HepG2 (cell line): ENCODE data around the gene ZFPM1. TPM values are rescaled to one million over a fixed set of nuclear protein-coding genes. Genes with fewer than 3 reads are reported as not detected.

Source experiments
- ARNT2 ChIP-seq: sonication (generic); formaldehyde crosslinking; IDR thresholded peaks from 2 replicates; pipeline ENCODE4 v1.8.0; 2022; ENCODE audit warnings: mild to moderate bottlenecking, low read depth, missing genetic modification reagents, moderate library complexity
- BCL6 ChIP-seq: IDR thresholded peaks from 2 replicates; pipeline ENCODE4 v1.6.1; 2016; ENCODE audit warnings: missing genetic modification reagents, missing compliant biosample characterization
- HIC2 ChIP-seq: sonication (generic); formaldehyde crosslinking; IDR thresholded peaks from 2 replicates; pipeline ENCODE4 v1.9.0; 2022; ENCODE audit warnings: low read depth, missing genetic modification reagents
- KLF12 ChIP-seq: sonication (generic); formaldehyde crosslinking; IDR thresholded peaks from 2 replicates; pipeline ENCODE4 v1.4.0; 2020; ENCODE audit warnings: missing genetic modification reagents, borderline replicate concordance
- PCBP1 ChIP-seq: fragments of 200-400 bp; formaldehyde crosslinking; IDR thresholded peaks from 2 replicates; pipeline ENCODE4 v1.6.1; 2017; ENCODE audit warnings: mild to moderate bottlenecking, low read depth, low read length, borderline replicate concordance
- PRDM10 ChIP-seq: sonication (generic); formaldehyde crosslinking; IDR thresholded peaks from 2 replicates; pipeline ENCODE4 v1.4.0; 2020; ENCODE audit warnings: low read depth, missing genetic modification reagents
- RXRA ChIP-seq: sonication (generic); formaldehyde crosslinking; IDR thresholded peaks from 2 replicates; pipeline ENCODE4 v1.5.1; 2020; ENCODE audit warnings: missing genetic modification reagents
- TEAD3 ChIP-seq: optimal IDR thresholded peaks from 2 replicates; pipeline ENCODE3; 2016; ENCODE audit warnings: borderline replicate concordance
- XRCC5 ChIP-seq: fragments of 200-400 bp; formaldehyde crosslinking; optimal IDR thresholded peaks from 2 replicates; pipeline ENCODE3; 2017; ENCODE audit warnings: mild to moderate bottlenecking, low read length
- ZHX1 ChIP-seq: sonication (generic); formaldehyde crosslinking; IDR thresholded peaks from 2 replicates; pipeline ENCODE4 v1.8.1; 2022; ENCODE audit warnings: low read depth, mild to moderate bottlenecking, missing genetic modification reagents
- ZHX2 ChIP-seq, 2 experiments: sonication (generic) in 1 of 2; formaldehyde crosslinking in 1 of 2; IDR thresholded peaks; 2 replicates each; pipeline versions ENCODE4 v1.6.1 to v1.9.0; 2014 to 2022; ENCODE audit warnings: antibody characterized with exemption in 1 of 2, borderline replicate concordance in 1 of 2, inconsistent platforms in 1 of 2, low read depth in 1 of 2, missing genetic modification reagents in 1 of 2
- ZNF121 ChIP-seq: sonication (generic); formaldehyde crosslinking; IDR thresholded peaks from 2 replicates; pipeline ENCODE4 v1.5.0; 2020; ENCODE audit warnings: mild to moderate bottlenecking, missing genetic modification reagents
- ZNF225 ChIP-seq: sonication (generic); formaldehyde crosslinking; IDR thresholded peaks from 2 replicates; pipeline ENCODE4 v1.4.0; 2020; ENCODE audit warnings: mild to moderate bottlenecking, missing genetic modification reagents
- ZNF256 ChIP-seq: sonication (generic); formaldehyde crosslinking; conservative IDR thresholded peaks from 2 replicates; pipeline ENCODE4 v1.4.0; 2020; ENCODE audit warnings: missing genetic modification reagents
- ZNF720 ChIP-seq: sonication (generic); formaldehyde crosslinking; IDR thresholded peaks from 2 replicates; pipeline ENCODE4 v1.4.0; 2020; ENCODE audit warnings: missing genetic modification reagents
- polyA plus RNA-seq, 8 experiments: library from polyadenylated mRNA; depleted of rRNA in 3 of 8; stranded (reverse) in 7 of 8; unstranded in 1 of 8; fragments of >200 nt; fragmentation: Illumina TruSeq in 4 of 8; extraction: Trizol in 4 of 8; gene quantifications; 2 replicates each; pipeline versions ENCODE4 v1.2.1 to v1.2.3, GENCODE V29; 2011 to 2016; ENCODE audit warnings: low read depth in 4 of 8, missing spikeins in 1 of 8, mixed read lengths in 1 of 8; ENCODE audit not compliant: insufficient read depth in 1 of 8
- total RNA-seq, 5 experiments: library from RNA; depleted of rRNA; stranded (reverse); fragments of >200 nt; fragmentation: Illumina TruSeq; extraction: Trizol; gene quantifications; 2 replicates each; pipeline ENCODE4 v1.2.3, GENCODE V29; 2016; ENCODE audit warnings: low read depth in 1 of 5

Gene ZFPM1
- total and polyA plus RNA-seq, 2 of the 13 experiments (the other 11 are each of a cell fraction or from before 2014, with no cell fraction given) = 1.3 to 3.8 TPM

GRCh38 chr16:88454523-88454947 is 1.5 kb downstream of the ZFPM1 start (continued):
- TF ChIP-seq ZNF720 (CRISPR knock-in tag) = no peak
- TF ChIP-seq HIC2 (CRISPR knock-in tag) = peak; percentile 67; the same call in 1 of the 2 replicates
- 0 out of 2 replicates have a peak, but pooled peaks have one; percentile 9 for TF ChIP-seq BCL6 (CRISPR knock-in tag)
- no peak for TF ChIP-seq ZHX2 (IDR thresholded peaks at IDR 0.05; ENCODE audit: low read depth)
- 0 out of 2 replicates have a peak, but pooled peaks have one; percentile 23 for TF ChIP-seq ZHX2 (CRISPR knock-in tag; IDR thresholded peaks at IDR 0.05; ENCODE audit: borderline replicate concordance)
- no peak for TF ChIP-seq KLF12 (CRISPR knock-in tag)
- no peak for TF ChIP-seq PRDM10 (CRISPR knock-in tag)
- TF ChIP-seq RXRA (CRISPR knock-in tag) = peak; percentile 25; the same call in 1 of the 2 replicates
- TF ChIP-seq XRCC5 = peak; percentile 20
- TF ChIP-seq TEAD3 = no peak
- TF ChIP-seq ZNF121 (CRISPR knock-in tag) = peak; percentile 86; the same call in 1 of the 2 replicates
- TF ChIP-seq PCBP1 = 0 out of 2 replicates have a peak, but pooled peaks have one; percentile 38
- TF ChIP-seq ARNT2 (CRISPR knock-in tag) = no peak
- no peak for TF ChIP-seq ZHX1
- TF ChIP-seq ZNF256 (CRISPR knock-in tag) = no peak
- peak; percentile 75; the same call in 1 of the 2 replicates for TF ChIP-seq ZNF225 (CRISPR knock-in tag)
